NB4 (cell line): Measurements from ENCODE around the gene DIP2C.

Experiments used
- CTCF ChIP-seq: IDR thresholded peaks from one replicate; pipeline ENCODE4 v1.5.1; 2012; ENCODE audit warnings: low read depth, low read length
- MAX ChIP-seq: IDR thresholded peaks from 2 replicates; pipeline ENCODE4 v1.6.1; 2011; ENCODE audit warnings: low read depth, low read length
- MYC ChIP-seq: IDR thresholded peaks from 2 replicates; pipeline ENCODE4 v1.6.1; 2011; ENCODE audit warnings: low read depth, low read length
- POLR2A ChIP-seq: IDR thresholded peaks from 2 replicates; pipeline ENCODE4 v1.6.1; 2011; ENCODE audit warnings: mild to moderate bottlenecking; ENCODE audit not compliant: insufficient read length; ENCODE audit errors: extremely low read depth

GRCh38 chr10:326350-326749 lies 363.1 kb downstream of the DIP2C start:
- no peak for TF ChIP-seq CTCF
- TF ChIP-seq POLR2A, result no peak
- TF ChIP-seq MAX, result no peak
- TF ChIP-seq MYC, result no peak
